Osteocyte (in vitro differentiated cells): ENCODE results near the gene HACE1. TPM values are rescaled to one million over a fixed set of nuclear protein-coding genes. Genes with fewer than 3 reads are reported as not detected.
A peak's percentile ranks its signal among the peaks of the same experiment; 100 is the strongest.

Experiments
- DNase-seq: peaks from one replicate; pipeline ENCODE4 v3.0.0; 2021; ENCODE audit warnings: mixed read lengths; ENCODE audit not compliant: unreplicated experiment; ENCODE audit errors: extremely low spot score
- H3K27ac Mint-ChIP-seq: one replicate; pipeline ENCODE4 v1.8.0; 2021; ENCODE audit warnings: mild to moderate bottlenecking, mixed read lengths; ENCODE audit not compliant: unreplicated experiment
- H3K27me3 Mint-ChIP-seq: one replicate; pipeline ENCODE4 v1.8.0; 2021; ENCODE audit warnings: mixed read lengths; ENCODE audit not compliant: unreplicated experiment
- H3K36me3 Mint-ChIP-seq: one replicate; pipeline ENCODE4 v1.8.0; 2021; ENCODE audit warnings: mixed read lengths; ENCODE audit not compliant: unreplicated experiment
- H3K4me1 Mint-ChIP-seq: one replicate; pipeline ENCODE4 v1.8.0; 2021; ENCODE audit warnings: mixed read lengths; ENCODE audit not compliant: unreplicated experiment
- H3K4me3 Mint-ChIP-seq: one replicate; pipeline ENCODE4 v1.8.0; 2021; ENCODE audit warnings: mild to moderate bottlenecking, moderate library complexity, mixed read lengths; ENCODE audit not compliant: unreplicated experiment
- H3K9me3 Mint-ChIP-seq: one replicate; pipeline ENCODE4 v1.8.0; 2021; ENCODE audit warnings: mixed read lengths; ENCODE audit not compliant: unreplicated experiment
- total RNA-seq: library from RNA; stranded (reverse); gene quantifications from 2 replicates; pipeline ENCODE4 v1.2.1, GENCODE V29; 2021
- TF ChIP-seq, protein P1 (sequence below): fragments of 200-600 bp; sonication (generic); IDR thresholded peaks from 2 replicates; pipeline ENCODE4 v1.5.0; 2021; ENCODE audit warnings: antibody characterized with exemption, mild to moderate bottlenecking, moderate library complexity

The HACE1 gene
- total RNA-seq, 1 donor from 2014 or later = 29.9 TPM

DNA sequence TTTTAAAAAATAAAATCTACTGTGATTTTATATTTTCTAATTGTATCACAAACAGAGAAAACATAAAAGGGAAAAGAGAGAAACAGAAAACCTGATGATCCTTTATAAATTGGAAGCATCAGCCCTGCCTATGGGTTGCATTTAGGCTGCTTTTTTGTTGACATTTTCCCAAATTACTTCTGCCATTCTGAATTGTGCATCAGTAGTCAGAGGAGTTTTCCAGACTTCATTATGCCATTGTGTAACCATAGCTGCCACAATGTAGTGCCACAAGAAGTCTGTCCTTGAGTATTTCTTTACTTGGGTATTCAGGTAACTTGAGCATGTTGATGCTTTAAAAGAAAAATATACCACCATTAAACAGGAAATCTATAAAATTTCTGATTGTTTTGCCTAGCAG is 130.3 kb downstream of the HACE1 start:
- DNase-seq = no peak
- H3K9me3 Mint-ChIP-seq = peaks cover 11% of the 10 kb centered on the region
- TF ChIP-seq, protein P1, sequence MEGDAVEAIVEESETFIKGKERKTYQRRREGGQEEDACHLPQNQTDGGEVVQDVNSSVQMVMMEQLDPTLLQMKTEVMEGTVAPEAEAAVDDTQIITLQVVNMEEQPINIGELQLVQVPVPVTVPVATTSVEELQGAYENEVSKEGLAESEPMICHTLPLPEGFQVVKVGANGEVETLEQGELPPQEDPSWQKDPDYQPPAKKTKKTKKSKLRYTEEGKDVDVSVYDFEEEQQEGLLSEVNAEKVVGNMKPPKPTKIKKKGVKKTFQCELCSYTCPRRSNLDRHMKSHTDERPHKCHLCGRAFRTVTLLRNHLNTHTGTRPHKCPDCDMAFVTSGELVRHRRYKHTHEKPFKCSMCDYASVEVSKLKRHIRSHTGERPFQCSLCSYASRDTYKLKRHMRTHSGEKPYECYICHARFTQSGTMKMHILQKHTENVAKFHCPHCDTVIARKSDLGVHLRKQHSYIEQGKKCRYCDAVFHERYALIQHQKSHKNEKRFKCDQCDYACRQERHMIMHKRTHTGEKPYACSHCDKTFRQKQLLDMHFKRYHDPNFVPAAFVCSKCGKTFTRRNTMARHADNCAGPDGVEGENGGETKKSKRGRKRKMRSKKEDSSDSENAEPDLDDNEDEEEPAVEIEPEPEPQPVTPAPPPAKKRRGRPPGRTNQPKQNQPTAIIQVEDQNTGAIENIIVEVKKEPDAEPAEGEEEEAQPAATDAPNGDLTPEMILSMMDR = no peak
- peak overlapping the region; percentile 27 for H3K27ac Mint-ChIP-seq
- peaks cover 18% of the 10 kb centered on the region for H3K4me1 Mint-ChIP-seq
- no peak overlapping the region for H3K4me3 Mint-ChIP-seq
- H3K36me3 Mint-ChIP-seq = peaks cover 29% of the 10 kb centered on the region
- no peaks in the 10 kb centered on the region for H3K27me3 Mint-ChIP-seq

DNA sequence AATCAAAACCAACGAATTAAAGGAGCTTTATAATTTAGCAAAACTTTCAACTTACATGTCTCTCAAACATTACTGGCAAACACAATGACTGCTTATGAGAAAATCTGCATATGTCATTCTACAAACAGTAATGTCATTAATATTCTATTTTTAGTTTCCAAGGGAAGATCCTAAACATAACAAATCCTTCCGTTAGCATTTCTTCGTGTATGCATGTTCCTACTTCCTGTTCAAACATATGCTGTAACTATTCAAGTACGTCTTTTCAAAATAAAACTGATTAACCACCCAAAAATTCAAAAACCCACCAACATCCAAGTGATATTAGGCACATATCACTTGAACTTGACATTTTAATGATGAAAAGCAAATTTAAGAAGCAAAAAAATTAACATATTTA is 131.3 kb downstream of the HACE1 start:
- Mint-ChIP-seq H3K4me1 (peaks cover 18% of the 10 kb centered on the region), H3K9me3 (peaks cover 11% of the 10 kb centered on the region), H3K4me3 (peak overlapping the region; percentile 40), H3K36me3 (peaks cover 28% of the 10 kb centered on the region), H3K27ac (peak overlapping the region; percentile 23), H3K27me3 (no peaks in the 10 kb centered on the region)
- TF ChIP-seq, protein P1 = no peak
- DNase-seq = no peak

DNA sequence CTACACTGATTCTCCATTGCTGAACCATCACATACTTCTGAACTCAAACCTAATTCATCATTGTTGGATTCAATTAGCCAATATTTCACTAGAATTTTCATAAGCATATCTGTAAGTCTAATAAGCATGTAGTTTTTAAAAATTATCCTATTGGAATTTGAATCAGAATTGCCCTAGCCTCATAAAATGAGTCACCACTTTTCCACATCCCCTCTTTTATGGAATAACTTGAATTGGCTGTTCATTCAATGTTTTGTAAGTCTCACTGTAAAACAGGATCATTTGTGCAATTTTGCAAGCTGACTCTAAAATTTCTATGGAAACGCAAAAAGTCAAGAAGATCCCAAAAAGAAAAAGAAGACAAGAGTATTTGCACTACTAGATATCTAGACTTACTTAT is 141.0 kb downstream of the HACE1 start:
- TF ChIP-seq, protein P1 = no peak
- no peak for DNase-seq
- Mint-ChIP-seq H3K4me1 (peaks cover 10% of the 10 kb centered on the region), H3K9me3 (peaks cover 9% of the 10 kb centered on the region), H3K4me3 (no peak overlapping the region), H3K27ac (no peak overlapping the region), H3K27me3 (no peaks in the 10 kb centered on the region), H3K36me3 (peaks cover 8% of the 10 kb centered on the region)

DNA sequence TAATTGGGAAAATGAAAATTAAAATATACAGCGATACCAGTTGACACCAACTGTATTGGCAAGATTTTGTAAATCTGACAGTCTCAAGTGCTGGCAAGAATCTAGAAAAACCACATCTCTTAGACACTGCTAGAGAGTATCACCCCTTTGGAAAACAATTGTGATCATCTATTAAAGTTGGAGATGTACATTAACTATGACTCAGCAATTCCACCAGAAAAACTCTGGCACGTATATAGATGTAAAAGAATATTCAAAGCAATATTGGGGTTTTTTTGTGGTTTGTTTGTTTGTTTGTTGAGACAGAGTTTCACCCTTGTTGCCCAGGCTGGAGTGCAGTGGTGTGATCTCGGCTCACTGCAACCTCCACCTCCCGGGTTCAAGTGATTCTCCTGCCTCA is 142.9 kb downstream of the HACE1 start:
- H3K9me3 Mint-ChIP-seq = peaks cover 9% of the 10 kb centered on the region
- H3K4me1 Mint-ChIP-seq = peaks cover 11% of the 10 kb centered on the region
- no peaks in the 10 kb centered on the region for H3K27me3 Mint-ChIP-seq
- TF ChIP-seq, protein P1 = no peak
- H3K4me3 Mint-ChIP-seq = no peak overlapping the region
- H3K27ac Mint-ChIP-seq = no peak overlapping the region
- DNase-seq = no peak
- H3K36me3 Mint-ChIP-seq = peaks cover 9% of the 10 kb centered on the region

DNA sequence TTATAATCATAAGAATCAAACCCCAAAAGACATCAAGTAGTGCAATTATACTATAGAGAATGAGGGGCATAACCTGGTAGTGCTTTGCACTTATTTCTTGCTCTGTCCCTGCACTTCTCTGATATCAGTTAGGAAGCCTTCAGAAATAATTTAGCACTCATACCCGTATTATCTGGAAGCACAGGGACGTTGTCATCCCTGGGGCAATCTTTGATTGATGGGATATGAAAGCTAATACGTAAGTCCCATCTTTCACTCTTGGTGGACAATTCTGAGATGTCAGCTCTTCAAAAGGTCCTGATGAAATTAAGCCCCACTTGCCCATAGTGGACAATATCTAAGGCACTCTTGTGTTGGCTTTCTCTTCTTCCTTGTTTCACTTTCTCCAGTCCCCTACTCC is 144.9 kb downstream of the HACE1 start:
- Mint-ChIP-seq H3K27me3 (no peaks in the 10 kb centered on the region), H3K4me1 (peaks cover 31% of the 10 kb centered on the region), H3K36me3 (peaks cover 8% of the 10 kb centered on the region), H3K4me3 (no peak overlapping the region), H3K27ac (no peak overlapping the region), H3K9me3 (peaks cover 6% of the 10 kb centered on the region)
- TF ChIP-seq, protein P1 = no peak
- DNase-seq = no peak
